ENCODE measurements around the gene RARRES2.
"Not testable (repeated sequence)": the region's sequence is repeated elsewhere in the genome, so short reads cannot be mapped to it uniquely, and the experiment has no call there.

DNA sequence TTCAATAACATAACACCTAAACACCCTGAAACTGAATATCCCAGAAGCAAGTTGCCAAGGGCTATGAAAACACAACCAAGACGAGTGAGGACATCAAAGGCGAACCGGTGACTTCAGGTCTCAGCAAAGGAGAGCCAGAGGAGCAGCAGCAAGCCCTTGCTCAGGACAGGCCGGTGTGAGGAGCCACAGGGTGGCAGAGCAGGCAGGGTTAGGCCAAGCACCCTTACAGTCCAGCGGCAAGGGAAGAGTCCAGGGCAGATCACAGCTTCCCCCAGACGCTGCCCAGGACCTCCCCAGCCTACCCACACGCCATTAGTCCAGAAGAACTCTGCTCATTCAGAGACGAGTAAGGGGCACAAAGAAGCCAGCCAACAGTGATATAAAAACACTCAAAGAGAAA lies 45.8 kb downstream of the RARRES2 start:
- TF ChIP-seq CTCF, POLR2A (IDR thresholded peaks at IDR 0.05): not testable (repeated sequence)

Measured in Peyer's patch (tissue), 4 donors.